Measurements from ENCODE around the gene SUSD5. TPM values are rescaled to one million over a fixed set of nuclear protein-coding genes. Genes with fewer than 3 reads are reported as not detected.
A peak's percentile ranks its signal among the peaks of the same experiment; 100 is the strongest.

The SUSD5 gene
- polyA plus RNA-seq, 1 of the 3 experiments (the other 2 are of a cell fraction) = 1.2 TPM

- POLR2A ChIA-PET = no interaction called here
- peaks cover 13% of the 10 kb centered on the region for H3F3A ChIP-seq (replicated peaks; ENCODE audit: insufficient read depth)
- H4K20me1 ChIP-seq (ENCODE audit: insufficient read depth) = no peaks in the 10 kb centered on the region
- no peak for TF ChIP-seq JUND (IDR thresholded peaks at IDR 0.05)
- no peak for TF ChIP-seq YY1 (IDR thresholded peaks at IDR 0.05; ENCODE audit: low read depth)
- TF ChIP-seq, protein P1, sequence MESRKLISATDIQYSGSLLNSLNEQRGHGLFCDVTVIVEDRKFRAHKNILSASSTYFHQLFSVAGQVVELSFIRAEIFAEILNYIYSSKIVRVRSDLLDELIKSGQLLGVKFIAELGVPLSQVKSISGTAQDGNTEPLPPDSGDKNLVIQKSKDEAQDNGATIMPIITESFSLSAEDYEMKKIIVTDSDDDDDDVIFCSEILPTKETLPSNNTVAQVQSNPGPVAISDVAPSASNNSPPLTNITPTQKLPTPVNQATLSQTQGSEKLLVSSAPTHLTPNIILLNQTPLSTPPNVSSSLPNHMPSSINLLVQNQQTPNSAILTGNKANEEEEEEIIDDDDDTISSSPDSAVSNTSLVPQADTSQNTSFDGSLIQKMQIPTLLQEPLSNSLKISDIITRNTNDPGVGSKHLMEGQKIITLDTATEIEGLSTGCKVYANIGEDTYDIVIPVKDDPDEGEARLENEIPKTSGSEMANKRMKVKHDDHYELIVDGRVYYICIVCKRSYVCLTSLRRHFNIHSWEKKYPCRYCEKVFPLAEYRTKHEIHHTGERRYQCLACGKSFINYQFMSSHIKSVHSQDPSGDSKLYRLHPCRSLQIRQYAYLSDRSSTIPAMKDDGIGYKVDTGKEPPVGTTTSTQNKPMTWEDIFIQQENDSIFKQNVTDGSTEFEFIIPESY (IDR thresholded peaks at IDR 0.05; ENCODE audit: borderline replicate concordance, low read depth) = no peak
- no peak for TF ChIP-seq USF2 (IDR thresholded peaks at IDR 0.05; ENCODE audit: borderline replicate concordance, low read depth, low read length)
- TF ChIP-seq RFX5 (IDR thresholded peaks at IDR 0.05; ENCODE audit: low read length) = no peak
- no peak for TF ChIP-seq RCOR1 (IDR thresholded peaks at IDR 0.05; ENCODE audit: low read length)
- TF ChIP-seq TAF1 (IDR thresholded peaks at IDR 0.05; ENCODE audit: borderline replicate concordance, low read depth, low read length) = no peak
- TF ChIP-seq POLR2AphosphoS5 (IDR thresholded peaks at IDR 0.05; ENCODE audit: low read depth, low read length) = no peak
- TF ChIP-seq RXRA (IDR thresholded peaks at IDR 0.05; ENCODE audit: borderline replicate concordance, low read depth) = no peak
- no peak for TF ChIP-seq NRF1 (IDR thresholded peaks at IDR 0.05; ENCODE audit: low read depth, low read length)
- TF ChIP-seq MEF2A (IDR thresholded peaks at IDR 0.05; ENCODE audit: borderline replicate concordance, low read depth) = no peak
- no peak for TF ChIP-seq TCF12 (IDR thresholded peaks at IDR 0.05)
- CTCF ChIA-PET = no interaction called here
- no peak overlapping the region for H3K4me2 ChIP-seq
- no peak overlapping the region for H3K4me3 ChIP-seq (ENCODE audit: low read depth in 2 of 2, low read length in 1 of 2)
- H2AFZ ChIP-seq (ENCODE audit: low read depth) = no peak overlapping the region
- no peak overlapping the region for H3K9ac ChIP-seq
- H3K36me3 ChIP-seq (replicated peaks in 1 of 2; ENCODE audit: control insufficient read depth in 1 of 2, insufficient read depth in 2 of 2, low read length in 1 of 2) = peaks cover 0 to 12% of the 10 kb centered on the region in 2 experiments
- H3K27ac ChIP-seq (ENCODE audit: low read depth in 2 of 2, low read length in 1 of 2) = peak overlapping the region in 1 of 2 experiments; percentile 75; a peak in 1 of 4 replicates
- no peaks in the 10 kb centered on the region for H3K9me2 ChIP-seq
- no peaks in the 10 kb centered on the region for H3K4me1 ChIP-seq (ENCODE audit: control insufficient read depth in 1 of 2, insufficient read depth in 2 of 2, low read depth in 1 of 2, low read length in 1 of 2)
- no peak for DNase-seq
- H3K27me3 ChIP-seq (ENCODE audit: insufficient read depth) = no peaks in the 10 kb centered on the region
- H3K9me3 ChIP-seq = peaks cover 25% of the 10 kb centered on the region
- WGBS (ENCODE audit: low lambda C conversion rate) = 83% methylated on average over 3 of the region's 3 CpGs
- H3K79me2 ChIP-seq (ENCODE audit: insufficient read depth) = no peaks in the 10 kb centered on the region
Observed at GRCh38 chr3:33212406-33212805, 6.2 kb downstream of the SUSD5 start.

DNA sequence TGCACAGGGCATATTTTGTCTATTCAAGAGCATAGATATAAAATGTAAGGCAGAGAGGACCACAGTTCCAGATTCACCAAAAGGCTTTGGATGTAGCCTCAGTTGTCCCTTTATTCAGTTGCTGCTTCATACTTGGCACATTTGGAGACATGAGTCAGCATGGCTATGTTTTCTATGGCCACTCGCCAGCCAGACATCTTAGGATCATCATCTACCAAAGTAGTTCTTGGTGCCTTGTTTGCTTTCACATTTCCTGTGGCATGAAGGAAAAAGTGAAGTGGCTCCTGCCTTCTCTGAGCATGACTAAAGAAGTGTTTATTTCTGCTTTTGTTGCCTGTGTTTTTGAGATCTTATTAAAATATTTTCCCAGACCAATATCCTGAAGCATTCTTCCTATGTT, 7.2 kb downstream of the SUSD5 start:
- Histone ChIP-seq H3K9me3 (peaks cover 25% of the 10 kb centered on the region), H3F3A (replicated peaks; ENCODE audit: insufficient read depth) (peaks cover 13% of the 10 kb centered on the region), H3K27me3 (ENCODE audit: insufficient read depth) (no peaks in the 10 kb centered on the region), H3K9me2 (no peaks in the 10 kb centered on the region), H3K27ac (ENCODE audit: low read depth in 2 of 2, low read length in 1 of 2) (peak overlapping the region in 1 of 2 experiments; percentile 75; a peak in 2 of 4 replicates), H2AFZ (ENCODE audit: low read depth) (no peak overlapping the region; the same call in 1 of the 2 replicates), H3K79me2 (ENCODE audit: insufficient read depth) (no peaks in the 10 kb centered on the region), H4K20me1 (ENCODE audit: insufficient read depth) (no peaks in the 10 kb centered on the region), H3K36me3 (replicated peaks in 1 of 2; ENCODE audit: control insufficient read depth in 1 of 2, insufficient read depth in 2 of 2, low read length in 1 of 2) (peaks cover 0 to 18% of the 10 kb centered on the region in 2 experiments), H3K4me1 (ENCODE audit: control insufficient read depth in 1 of 2, insufficient read depth in 2 of 2, low read depth in 1 of 2, low read length in 1 of 2) (no peaks in the 10 kb centered on the region), H3K4me2 (no peak overlapping the region), H3K9ac (no peak overlapping the region), H3K4me3 (ENCODE audit: low read depth in 2 of 2, low read length in 1 of 2) (no peak overlapping the region)
- ChIA-PET POLR2A (no interaction called here), CTCF (no interaction called here)
- WGBS (ENCODE audit: low lambda C conversion rate) = 22% methylated on average over 1 of the region's 1 CpG
- TF ChIP-seq FOXJ3 (CRISPR knock-in tag; IDR thresholded peaks at IDR 0.05) = no peak
- peak; percentile 42; the same call in 1 of the 2 replicates for TF ChIP-seq FOSL2 (IDR thresholded peaks at IDR 0.05; ENCODE audit: borderline replicate concordance, low read depth)
- TF ChIP-seq GATA2 (CRISPR knock-in tag; IDR thresholded peaks at IDR 0.05) = no peak
- TF ChIP-seq TCF12 (IDR thresholded peaks at IDR 0.05) = peak; percentile 42; the same call in 1 of the 2 replicates
- TF ChIP-seq EP300 (IDR thresholded peaks at IDR 0.05; ENCODE audit: borderline replicate concordance in 1 of 2, low read depth in 1 of 2, low read length in 1 of 2) = peak in 1 of 2 experiments; percentile 16; a peak in 1 of 4 replicates
- no peak for TF ChIP-seq RCOR1 (IDR thresholded peaks at IDR 0.05; ENCODE audit: low read length)
- no peak for TF ChIP-seq RFX5 (IDR thresholded peaks at IDR 0.05; ENCODE audit: low read length)
- TF ChIP-seq RAD21 (IDR thresholded peaks at IDR 0.05; ENCODE audit: low read length) = no peak
- TF ChIP-seq JUND (IDR thresholded peaks at IDR 0.05) = peak; percentile 54; the same call in 1 of the 2 replicates
- no peak for TF ChIP-seq CTCF (IDR thresholded peaks at IDR 0.05)
- TF ChIP-seq NFIC (IDR thresholded peaks at IDR 0.05; ENCODE audit: borderline replicate concordance) = peak; percentile 84
- TF ChIP-seq CHD2 (IDR thresholded peaks at IDR 0.05; ENCODE audit: low read length, partially characterized antibody) = no peak
- no peak for TF ChIP-seq SMC3 (IDR thresholded peaks at IDR 0.05; ENCODE audit: low read depth, low read length)
- DNase-seq = no peak

Data from SK-N-SH (cell line).